Astrocyte of the spinal cord (primary cell): ENCODE data around the gene CABLES2.
"Not testable (repeated sequence)": the region's sequence is repeated elsewhere in the genome, so short reads cannot be mapped to it uniquely, and the experiment has no call there.

ENCODE experiments used
- DNase-seq: peaks from one replicate; pipeline ENCODE4 v3.0.0; 2011; ENCODE audit warnings: low read depth, low spot score
- H3K4me3 ChIP-seq: 2 replicates; pipeline ENCODE4 v1.5.1; 2011; ENCODE audit warnings: low read depth, mild to moderate bottlenecking, low read length, moderate library complexity
- in situ Hi-C: cut with HindIII; loops from 2 replicates; pipeline ENCODE4 v1.10.0; 2017; ENCODE audit warnings: low sequenced_read_pairs
- TF ChIP-seq, protein P1 (sequence below): IDR thresholded peaks from 2 replicates; pipeline ENCODE4 v1.5.1; 2012; ENCODE audit warnings: low read depth, mild to moderate bottlenecking, low read length, inconsistent platforms

Gene CABLES2

DNA sequence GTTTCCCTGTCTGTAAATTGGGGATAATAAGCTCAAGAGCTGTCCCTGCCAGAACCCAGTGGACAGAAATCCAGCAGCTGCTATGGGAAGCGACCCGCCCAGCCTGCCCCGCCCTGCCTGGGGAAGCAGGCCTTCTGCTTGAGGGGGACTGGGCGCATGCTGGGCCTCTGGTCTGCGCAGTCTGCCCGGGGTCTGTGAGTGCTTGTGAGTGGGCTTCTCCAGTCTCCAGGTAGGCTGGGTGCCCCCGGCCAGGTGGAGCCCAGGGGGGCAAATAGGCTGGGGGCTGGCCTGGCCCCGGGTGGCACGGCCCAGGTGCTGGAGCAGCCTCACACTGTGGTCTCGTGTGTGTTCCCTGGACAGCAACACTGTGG is 20.9 kb upstream of the CABLES2 start:
- TF ChIP-seq, protein P1, sequence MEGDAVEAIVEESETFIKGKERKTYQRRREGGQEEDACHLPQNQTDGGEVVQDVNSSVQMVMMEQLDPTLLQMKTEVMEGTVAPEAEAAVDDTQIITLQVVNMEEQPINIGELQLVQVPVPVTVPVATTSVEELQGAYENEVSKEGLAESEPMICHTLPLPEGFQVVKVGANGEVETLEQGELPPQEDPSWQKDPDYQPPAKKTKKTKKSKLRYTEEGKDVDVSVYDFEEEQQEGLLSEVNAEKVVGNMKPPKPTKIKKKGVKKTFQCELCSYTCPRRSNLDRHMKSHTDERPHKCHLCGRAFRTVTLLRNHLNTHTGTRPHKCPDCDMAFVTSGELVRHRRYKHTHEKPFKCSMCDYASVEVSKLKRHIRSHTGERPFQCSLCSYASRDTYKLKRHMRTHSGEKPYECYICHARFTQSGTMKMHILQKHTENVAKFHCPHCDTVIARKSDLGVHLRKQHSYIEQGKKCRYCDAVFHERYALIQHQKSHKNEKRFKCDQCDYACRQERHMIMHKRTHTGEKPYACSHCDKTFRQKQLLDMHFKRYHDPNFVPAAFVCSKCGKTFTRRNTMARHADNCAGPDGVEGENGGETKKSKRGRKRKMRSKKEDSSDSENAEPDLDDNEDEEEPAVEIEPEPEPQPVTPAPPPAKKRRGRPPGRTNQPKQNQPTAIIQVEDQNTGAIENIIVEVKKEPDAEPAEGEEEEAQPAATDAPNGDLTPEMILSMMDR = no peak
- no peak for DNase-seq
- in situ Hi-C loops = no loop called here
- H3K4me3 ChIP-seq = no peak overlapping the region

DNA sequence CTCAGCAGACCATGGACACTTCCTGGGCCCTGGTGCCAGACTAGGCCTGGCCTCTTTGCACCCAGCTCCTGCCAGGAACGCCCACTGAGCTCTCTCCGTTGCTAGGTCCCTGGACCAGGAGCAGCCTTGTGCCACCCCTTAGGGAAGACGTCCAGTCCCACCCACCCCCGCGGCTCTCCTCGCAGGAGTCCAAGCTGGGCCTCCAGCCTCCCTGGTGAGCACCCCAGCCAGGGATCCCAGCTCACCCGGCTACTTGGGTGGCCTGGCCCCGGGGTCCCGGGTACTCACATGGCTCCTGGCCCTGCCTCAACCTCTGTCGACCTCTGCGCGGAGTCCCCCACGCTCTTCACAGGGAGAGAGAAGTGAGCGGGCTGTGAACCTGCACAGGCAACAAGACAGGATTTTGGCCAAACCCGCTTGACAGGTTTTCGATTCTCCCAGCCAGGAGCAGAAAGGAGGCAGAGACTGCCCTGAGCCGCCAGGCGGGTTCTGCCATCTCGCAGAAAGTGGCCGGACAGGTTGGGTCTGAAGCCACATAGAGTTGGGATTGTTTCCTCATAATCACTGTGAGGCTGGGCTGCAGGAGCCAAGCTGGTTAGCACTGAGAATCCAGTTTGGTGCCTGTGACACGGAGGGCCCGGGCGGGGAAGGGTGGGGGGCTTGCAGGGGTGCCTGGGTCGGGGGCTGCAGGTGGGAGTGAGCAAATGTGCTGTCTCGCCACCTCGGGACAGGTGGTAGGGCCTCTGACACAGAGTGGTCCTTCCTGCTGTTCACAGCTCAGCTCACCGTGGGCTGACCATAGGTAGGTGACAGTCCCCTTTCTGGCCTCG is 20.3 kb upstream of the CABLES2 start, which contains the start of gene RBBP8NL:
Gene RBBP8NL (minus strand): TSS at position 368 of the 830 bp plus-strand sequence. CDS start 7,892 bp downstream, outside the sequence.
- in situ Hi-C loops = no loop called here
- H3K4me3 ChIP-seq = no peak within 1 kb of the TSS
- TF ChIP-seq, protein P1 = no peak
- DNase-seq = no peak

DNA sequence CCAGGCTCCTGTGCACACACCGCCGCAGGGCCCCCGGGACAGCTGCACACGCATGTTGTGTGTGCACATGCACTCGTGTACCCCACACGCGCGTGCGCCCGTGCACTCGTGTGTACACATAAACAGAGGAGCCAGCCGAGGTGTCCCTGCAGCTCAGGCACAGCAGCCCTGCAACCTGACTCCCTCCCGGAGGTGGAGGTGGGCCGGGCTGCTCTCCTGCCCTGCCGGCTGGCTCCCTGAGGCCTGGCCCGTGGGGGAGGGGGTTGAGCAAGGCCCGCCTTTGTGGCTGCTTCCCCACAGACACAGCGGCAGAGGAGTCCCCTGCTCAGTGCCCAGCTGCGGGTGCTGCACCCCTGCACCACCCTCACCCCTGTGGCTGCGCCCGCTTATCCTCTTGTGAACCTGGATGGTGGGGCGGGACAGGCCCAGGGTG is 19.6 kb upstream of the CABLES2 start:
- in situ Hi-C loops = no loop called here
- no peak overlapping the region for H3K4me3 ChIP-seq
- TF ChIP-seq, protein P1 = no peak
- DNase-seq = no peak

DNA sequence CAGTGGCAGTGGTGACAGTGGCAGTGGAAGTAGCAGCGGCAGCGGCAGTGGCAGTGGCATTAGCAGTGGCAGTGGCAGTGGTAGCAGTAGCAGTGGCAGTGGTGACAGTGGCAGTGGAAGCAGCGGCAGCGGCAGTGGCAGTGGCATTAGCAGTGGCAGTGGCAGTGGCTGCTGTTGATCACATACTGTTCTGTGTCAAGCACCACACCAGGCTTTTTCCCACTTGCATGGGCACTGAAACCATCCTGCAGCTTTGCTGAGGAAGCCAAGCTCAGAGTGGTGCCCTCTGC is 18.9 kb upstream of the CABLES2 start:
- H3K4me3 ChIP-seq, DNase-seq, in situ Hi-C loops: not testable (repeated sequence)

- no peak for DNase-seq
- H3K4me3 ChIP-seq = no peak overlapping the region
- TF ChIP-seq, protein P1 = no peak
- in situ Hi-C loops = no loop called here
Measured at GRCh38 chr20:62425281-62426058, 18.4 kb upstream of the CABLES2 start.

GRCh38 chr20:62424249-62425107 is 17.4 kb upstream of the CABLES2 start:
- H3K4me3 ChIP-seq = no peak overlapping the region
- DNase-seq = no peak
- in situ Hi-C loops = no loop called here
- TF ChIP-seq, protein P1 = no peak
